Left forelimb (tissue), 1 donor: ENCODE measurements around the gene CHN2.

ENCODE experiments used
- DNase-seq: peaks from one replicate; pipeline ENCODE4 v3.0.0-alpha.2; 2018; ENCODE audit warnings: low spot score

Gene CHN2

GRCh38 chr7:29335188-29336083 lies 140.9 kb downstream of the CHN2 start:
- no peak for DNase-seq

GRCh38 chr7:29337546-29338116 lies 143.1 kb downstream of the CHN2 start:
- DNase-seq = no peak

- no peak for DNase-seq
Measured at GRCh38 chr7:29340696-29341095, 146.1 kb downstream of the CHN2 start.

- DNase-seq = no peak
Measured at GRCh38 chr7:29341156-29341555, 146.6 kb downstream of the CHN2 start.

- DNase-seq = no peak
Measured at GRCh38 chr7:29342761-29343160, 148.2 kb downstream of the CHN2 start.

GRCh38 chr7:29343399-29343798 lies 148.8 kb downstream of the CHN2 start:
- DNase-seq = no peak

- no peak for DNase-seq
Measured at GRCh38 chr7:29344334-29344978, 149.9 kb downstream of the CHN2 start.

- DNase-seq = no peak
Measured at GRCh38 chr7:29345590-29345989, 151.0 kb downstream of the CHN2 start.

- no peak for DNase-seq
Measured at GRCh38 chr7:29346231-29346978, 151.8 kb downstream of the CHN2 start.

- DNase-seq = no peak
Measured at GRCh38 chr7:29349362-29349761, 154.8 kb downstream of the CHN2 start.

GRCh38 chr7:29350351-29350750 lies 155.8 kb downstream of the CHN2 start:
- no peak for DNase-seq

- no peak for DNase-seq
Measured at GRCh38 chr7:29352041-29352440, 157.5 kb downstream of the CHN2 start.

- DNase-seq = no peak
Measured at GRCh38 chr7:29353810-29354209, 159.2 kb downstream of the CHN2 start.

GRCh38 chr7:29354340-29354739 lies 159.8 kb downstream of the CHN2 start:
- no peak for DNase-seq

- no peak for DNase-seq
Measured at GRCh38 chr7:29355388-29355787, 160.8 kb downstream of the CHN2 start.

GRCh38 chr7:29356631-29357030 lies 162.1 kb downstream of the CHN2 start:
- no peak for DNase-seq

GRCh38 chr7:29359482-29360093 lies 165.0 kb downstream of the CHN2 start:
- no peak for DNase-seq

GRCh38 chr7:29360633-29361625 lies 166.4 kb downstream of the CHN2 start:
- no peak for DNase-seq

- no peak for DNase-seq
Measured at GRCh38 chr7:29362380-29362779, 167.8 kb downstream of the CHN2 start.

GRCh38 chr7:29363636-29364425 lies 169.3 kb downstream of the CHN2 start:
- DNase-seq = no peak
